OCI-LY1 (cell line): Measurements from ENCODE around the gene FAM193B.

Source experiments
- H2AFZ ChIP-seq: fragments of 200-600 bp; sonication (generic), shearing (Covaris generic); 2 replicates; pipeline ENCODE4 v1.6.0; 2014; ENCODE audit warnings: antibody characterized with exemption, mild to moderate bottlenecking, low read length
- H3F3A ChIP-seq: fragments of 200-600 bp; sonication (generic), shearing (Covaris generic); 2 replicates; pipeline ENCODE4 v1.6.0; 2014; ENCODE audit warnings: mild to moderate bottlenecking, antibody characterized with exemption, low read length, moderate library complexity; ENCODE audit not compliant: insufficient read depth
- H3K27ac ChIP-seq: fragments of 200-600 bp; sonication (generic); 2 replicates; pipeline ENCODE4 v1.5.1; 2014; ENCODE audit warnings: low read length, mixed run types, mild to moderate bottlenecking, low read depth; ENCODE audit not compliant: poor library complexity, severe bottlenecking
- H3K27me3 ChIP-seq: fragments of 200-600 bp; sonication (generic); 2 replicates; pipeline ENCODE4 v1.6.0; 2014; ENCODE audit warnings: antibody characterized with exemption, mild to moderate bottlenecking, low read length, moderate library complexity; ENCODE audit not compliant: insufficient read depth
- H3K36me3 ChIP-seq: fragments of 200-600 bp; sonication (generic); 2 replicates; pipeline ENCODE4 v1.6.1; 2014; ENCODE audit warnings: mild to moderate bottlenecking, antibody characterized with exemption, low read length, moderate library complexity, mixed read lengths; ENCODE audit not compliant: insufficient read depth
- H3K4me1 ChIP-seq: fragments of 200-600 bp; sonication (generic); 2 replicates; pipeline ENCODE4 v1.5.1; 2014; ENCODE audit warnings: mild to moderate bottlenecking, low read length, moderate library complexity; ENCODE audit not compliant: insufficient read depth, severe bottlenecking
- H3K4me2 ChIP-seq: fragments of 200-600 bp; sonication (generic), shearing (Covaris generic); 2 replicates; pipeline ENCODE4 v1.6.1; 2014; ENCODE audit warnings: low read length
- H3K4me3 ChIP-seq: fragments of 200-600 bp; sonication (generic); 2 replicates; pipeline ENCODE4 v1.5.1; 2014; ENCODE audit warnings: low read length, low read depth, mild to moderate bottlenecking, mixed read lengths; ENCODE audit not compliant: poor library complexity, severe bottlenecking
- H3K79me2 ChIP-seq: fragments of 200-600 bp; shearing (Covaris generic); 2 replicates; pipeline ENCODE4 v1.6.1; 2016; ENCODE audit warnings: mixed run types, low read length, mixed read lengths; ENCODE audit not compliant: insufficient read depth
- H3K9ac ChIP-seq: fragments of 200-600 bp; sonication (generic), shearing (Covaris generic); 2 replicates; pipeline ENCODE4 v1.6.1; 2014; ENCODE audit warnings: mild to moderate bottlenecking, low read length, mixed read lengths
- H3K9me2 ChIP-seq: fragments of 200-600 bp; sonication (generic), shearing (Covaris generic); 2 replicates; pipeline ENCODE4 v1.6.1; 2014; ENCODE audit warnings: low read depth, mild to moderate bottlenecking, low read length, mixed read lengths
- H3K9me3 ChIP-seq: fragments of 200-600 bp; shearing (Covaris generic); 2 replicates; pipeline ENCODE4 v1.6.1; 2014; ENCODE audit warnings: low read length, mixed read lengths
- H4K20me1 ChIP-seq: fragments of 200-600 bp; sonication (generic), shearing (Covaris generic); 2 replicates; pipeline ENCODE4 v1.6.0; 2016; ENCODE audit warnings: mild to moderate bottlenecking, low read length; ENCODE audit not compliant: insufficient read depth
- CTCF ChIP-seq: fragments of 200-600 bp; sonication (generic), shearing (Covaris generic); IDR thresholded peaks from 2 replicates; pipeline ENCODE4 v1.5.1; 2017; ENCODE audit warnings: mild to moderate bottlenecking, antibody characterized with exemption, low read length, moderate library complexity, mixed read lengths
- EZH2 ChIP-seq: fragments of 200-600 bp; sonication (generic), shearing (Covaris generic); IDR thresholded peaks from 2 replicates; pipeline ENCODE4 v1.8.0; 2017; ENCODE audit warnings: borderline replicate concordance, mixed run types, mild to moderate bottlenecking, antibody characterized with exemption, low read length, moderate library complexity, mixed read lengths

FAM193B gene

GRCh38 chr5:177484902-177485549 lies 69.3 kb downstream of the FAM193B start:
- TF ChIP-seq CTCF (no peak), EZH2 (no peak)
- H3K4me3 ChIP-seq, result no peak overlapping the region
- no peaks in the 10 kb centered on the region for H3F3A ChIP-seq
- no peaks in the 10 kb centered on the region for H3K9me2 ChIP-seq
- H3K4me2 ChIP-seq, result no peak overlapping the region
- H4K20me1 ChIP-seq, result no peaks in the 10 kb centered on the region
- no peak overlapping the region for H2AFZ ChIP-seq
- H3K27me3 ChIP-seq, result no peaks in the 10 kb centered on the region
- H3K36me3 ChIP-seq, result peaks cover 14% of the 10 kb centered on the region
- H3K9me3 ChIP-seq, result no peaks in the 10 kb centered on the region
- H3K79me2 ChIP-seq, result no peaks in the 10 kb centered on the region
- H3K27ac ChIP-seq, result no peak overlapping the region
- peaks cover 14% of the 10 kb centered on the region for H3K4me1 ChIP-seq
- no peak overlapping the region for H3K9ac ChIP-seq

- no peaks in the 10 kb centered on the region for H3K79me2 ChIP-seq
- H3K27ac ChIP-seq, result no peak overlapping the region
- H3K9me3 ChIP-seq, result no peaks in the 10 kb centered on the region
- H3K36me3 ChIP-seq, result peaks cover 14% of the 10 kb centered on the region
- no peak overlapping the region for H3K4me2 ChIP-seq
- no peaks in the 10 kb centered on the region for H3K9me2 ChIP-seq
- TF ChIP-seq EZH2, result no peak
- no peak for TF ChIP-seq CTCF
- no peak overlapping the region for H2AFZ ChIP-seq
- H3F3A ChIP-seq, result no peaks in the 10 kb centered on the region
- no peaks in the 10 kb centered on the region for H4K20me1 ChIP-seq
- H3K4me3 ChIP-seq, result no peak overlapping the region
- no peaks in the 10 kb centered on the region for H3K27me3 ChIP-seq
- no peak overlapping the region for H3K9ac ChIP-seq
- H3K4me1 ChIP-seq, result peaks cover 14% of the 10 kb centered on the region
These were observed 70.1 kb downstream of the FAM193B start for GRCh38 chr5:177483994-177484901.

- H3K9me2 ChIP-seq, result no peaks in the 10 kb centered on the region
- H3K79me2 ChIP-seq, result no peaks in the 10 kb centered on the region
- no peak overlapping the region for H3K4me3 ChIP-seq
- TF ChIP-seq CTCF (no peak), EZH2 (no peak)
- H2AFZ ChIP-seq, result no peak overlapping the region
- peaks cover 20% of the 10 kb centered on the region for H3K4me1 ChIP-seq
- no peaks in the 10 kb centered on the region for H3K9me3 ChIP-seq
- H4K20me1 ChIP-seq, result no peaks in the 10 kb centered on the region
- peaks cover 10% of the 10 kb centered on the region for H3K36me3 ChIP-seq
- H3K9ac ChIP-seq, result no peak overlapping the region
- no peak overlapping the region for H3K27ac ChIP-seq
- no peaks in the 10 kb centered on the region for H3K27me3 ChIP-seq
- H3K4me2 ChIP-seq, result no peak overlapping the region
- H3F3A ChIP-seq, result no peaks in the 10 kb centered on the region
These were observed 71.3 kb downstream of the FAM193B start for GRCh38 chr5:177483042-177483441.
